ENCODE measurements around the gene FAM186B. TPM values are rescaled to one million over a fixed set of nuclear protein-coding genes. Genes with fewer than 3 reads are reported as not detected.

FAM186B gene
- total RNA-seq, 1 donor from 2014 or later = 1.2 TPM

DNA sequence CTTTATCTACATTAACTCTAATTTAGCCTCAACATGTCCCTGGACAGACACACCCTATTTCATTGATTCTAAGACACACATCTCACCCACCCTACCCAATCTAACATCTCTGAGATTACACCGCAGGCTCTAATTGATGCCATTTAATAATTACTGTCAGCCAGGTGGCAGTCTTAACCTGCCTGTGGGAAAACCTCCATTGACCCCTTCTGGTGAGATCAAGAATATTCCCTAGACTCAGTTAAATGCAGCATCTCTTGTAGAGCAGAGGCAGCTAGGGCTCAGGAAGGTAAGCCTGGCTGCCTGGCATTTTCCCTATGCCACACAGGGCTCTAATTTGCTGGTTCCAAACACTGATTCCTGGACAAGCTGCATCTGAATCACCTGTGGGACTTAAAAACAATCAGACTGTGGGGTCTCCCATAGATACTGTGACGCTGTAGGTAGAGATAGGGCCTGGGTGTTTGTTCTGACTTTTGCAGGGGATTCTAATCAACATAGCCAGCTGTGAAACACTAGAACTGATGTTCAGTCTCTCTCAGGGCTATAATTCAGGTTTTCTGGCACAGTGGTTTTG is 51.8 kb downstream of the FAM186B start:
- DNase-seq (ENCODE audit: low spot score) (no peak), ATAC-seq (peak; percentile 36)

DNA sequence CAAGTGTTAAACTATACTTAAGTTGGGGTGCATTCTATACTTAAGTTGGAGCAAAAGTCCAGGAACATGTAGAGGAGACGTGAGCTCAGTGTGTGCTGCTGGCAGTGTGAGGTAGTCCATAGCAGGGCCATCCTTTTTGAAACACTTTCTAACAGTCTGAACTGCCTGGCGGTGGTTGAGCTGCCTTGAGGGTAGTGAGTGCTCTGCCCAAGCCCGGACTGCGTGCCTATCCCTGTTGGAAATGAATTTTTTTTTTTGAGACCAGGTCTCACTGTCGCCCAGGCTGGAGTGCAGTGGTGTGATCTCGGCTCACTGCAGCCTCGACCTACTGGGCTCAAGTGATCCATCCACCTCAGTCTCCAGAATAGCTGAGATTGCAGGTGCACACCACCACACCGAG is 52.5 kb downstream of the FAM186B start:
- no peak for ATAC-seq
- DNase-seq (ENCODE audit: low spot score) = no peak

DNA sequence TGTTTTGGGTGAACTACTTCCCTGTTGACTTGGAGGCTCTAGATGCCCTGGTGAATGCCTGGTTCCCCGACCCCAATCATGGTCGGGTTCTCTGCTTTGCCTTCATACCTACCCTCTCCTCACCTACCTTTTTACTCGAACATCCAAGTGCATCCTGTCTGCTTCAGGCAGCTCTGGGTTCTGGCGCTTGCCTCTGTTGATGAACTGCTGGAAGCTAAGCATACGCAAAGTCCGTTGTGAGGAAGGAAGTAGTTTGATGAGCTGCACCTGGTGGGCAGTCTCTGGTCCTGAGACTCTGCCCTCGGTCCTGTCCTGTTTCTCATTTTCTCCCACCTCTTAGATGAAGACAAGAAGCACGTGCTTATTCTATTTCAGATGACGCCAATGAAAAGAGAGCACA is 53.0 kb downstream of the FAM186B start:
- no peak for DNase-seq (ENCODE audit: low spot score)
- no peak for ATAC-seq

DNA sequence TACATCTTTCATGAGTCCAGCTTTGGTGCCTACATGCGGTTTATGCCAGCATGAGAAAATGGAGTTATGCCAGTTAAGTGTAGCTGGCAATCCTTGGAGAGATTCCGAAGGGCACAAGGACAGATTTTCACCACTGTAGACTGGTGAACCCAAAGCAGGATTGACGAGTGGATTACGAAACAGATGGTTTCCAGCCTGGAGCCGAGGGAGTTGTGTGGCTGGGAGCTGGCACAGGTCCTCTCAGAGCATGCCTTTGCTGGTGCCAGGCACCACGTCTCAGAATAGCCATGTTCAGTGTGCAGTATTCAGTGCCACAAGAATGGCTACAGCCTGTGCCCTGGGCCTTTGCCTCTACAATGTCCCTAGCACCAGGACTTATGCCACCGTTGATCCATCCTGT is 53.4 kb downstream of the FAM186B start:
- ATAC-seq = peak; percentile 86
- peak; percentile 88 for DNase-seq (ENCODE audit: low spot score)

DNA sequence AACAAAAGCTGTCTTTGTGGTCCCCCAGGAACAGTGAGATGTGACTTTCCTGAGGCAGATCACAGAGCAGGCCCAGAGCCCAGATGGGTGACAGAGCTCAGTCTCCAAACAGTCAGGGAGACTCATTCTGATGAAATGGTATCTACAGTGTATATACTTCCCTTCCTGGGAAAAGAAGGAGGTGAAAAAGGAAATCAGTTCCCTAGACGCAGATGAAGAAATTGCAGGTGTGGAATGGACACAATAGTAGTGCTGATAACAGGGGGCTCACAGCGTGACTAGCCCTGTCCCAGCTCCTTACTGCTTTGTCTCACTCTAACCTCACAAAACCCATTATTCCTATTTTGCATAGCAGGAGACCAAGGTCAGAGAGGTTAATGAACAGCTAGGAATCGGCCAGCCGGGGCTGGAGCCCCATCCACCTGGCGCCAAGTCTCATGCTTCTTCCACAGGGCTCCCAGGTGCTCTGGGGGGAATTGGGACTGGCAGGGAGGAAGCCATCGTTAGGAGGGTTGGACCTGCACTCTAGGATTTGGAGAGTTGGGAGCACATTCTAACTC is 54.7 kb downstream of the FAM186B start:
- no peak for ATAC-seq
- no peak for DNase-seq (ENCODE audit: low spot score)

DNA sequence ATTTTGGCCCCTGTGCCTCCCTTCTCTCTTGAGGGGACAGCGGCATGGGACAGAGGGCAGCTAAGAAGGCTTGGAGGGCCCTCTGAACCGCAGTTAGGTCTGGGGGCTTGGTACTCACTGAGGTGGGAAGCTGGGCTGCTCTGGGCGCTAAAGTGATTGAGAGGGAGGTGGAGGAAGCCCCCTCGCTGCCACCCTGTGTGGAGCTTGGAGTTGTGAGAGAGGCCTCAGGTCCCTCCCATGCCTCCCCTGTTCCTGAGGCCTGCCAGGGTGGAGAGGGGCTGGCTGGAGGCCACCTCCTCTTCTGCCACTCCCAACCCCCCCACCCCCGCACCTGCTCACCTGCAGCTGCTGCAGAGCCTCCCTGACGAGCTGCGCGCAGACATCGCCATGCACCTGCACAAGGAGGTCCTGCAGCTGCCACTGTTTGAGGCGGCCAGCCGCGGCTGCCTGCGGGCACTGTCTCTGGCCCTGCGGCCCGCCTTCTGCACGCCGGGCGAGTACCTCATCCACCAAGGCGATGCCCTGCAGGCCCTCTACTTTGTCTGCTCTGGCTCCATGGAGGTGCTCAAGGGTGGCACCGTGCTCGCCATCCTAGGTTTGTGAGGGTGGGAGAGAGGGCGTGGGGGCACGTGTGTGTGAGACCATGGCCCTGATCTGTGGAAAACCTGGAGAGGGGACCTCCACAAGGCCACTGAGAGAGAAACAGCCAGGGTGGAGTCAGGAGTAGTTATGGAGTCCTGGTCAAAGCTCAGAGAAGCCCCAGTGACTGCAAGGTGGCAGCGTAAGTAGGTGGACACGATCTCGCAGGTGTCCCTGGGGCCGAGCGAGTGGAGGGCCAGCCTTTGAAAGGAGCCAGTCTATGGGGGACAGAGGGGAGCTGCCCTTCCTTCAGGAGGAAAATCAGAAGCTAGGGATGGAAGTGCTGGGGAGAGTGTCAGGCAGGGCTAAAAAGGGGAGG is 55.4 kb downstream of the FAM186B start:
- no peak for DNase-seq (ENCODE audit: low spot score)
- no peak for ATAC-seq

DNA sequence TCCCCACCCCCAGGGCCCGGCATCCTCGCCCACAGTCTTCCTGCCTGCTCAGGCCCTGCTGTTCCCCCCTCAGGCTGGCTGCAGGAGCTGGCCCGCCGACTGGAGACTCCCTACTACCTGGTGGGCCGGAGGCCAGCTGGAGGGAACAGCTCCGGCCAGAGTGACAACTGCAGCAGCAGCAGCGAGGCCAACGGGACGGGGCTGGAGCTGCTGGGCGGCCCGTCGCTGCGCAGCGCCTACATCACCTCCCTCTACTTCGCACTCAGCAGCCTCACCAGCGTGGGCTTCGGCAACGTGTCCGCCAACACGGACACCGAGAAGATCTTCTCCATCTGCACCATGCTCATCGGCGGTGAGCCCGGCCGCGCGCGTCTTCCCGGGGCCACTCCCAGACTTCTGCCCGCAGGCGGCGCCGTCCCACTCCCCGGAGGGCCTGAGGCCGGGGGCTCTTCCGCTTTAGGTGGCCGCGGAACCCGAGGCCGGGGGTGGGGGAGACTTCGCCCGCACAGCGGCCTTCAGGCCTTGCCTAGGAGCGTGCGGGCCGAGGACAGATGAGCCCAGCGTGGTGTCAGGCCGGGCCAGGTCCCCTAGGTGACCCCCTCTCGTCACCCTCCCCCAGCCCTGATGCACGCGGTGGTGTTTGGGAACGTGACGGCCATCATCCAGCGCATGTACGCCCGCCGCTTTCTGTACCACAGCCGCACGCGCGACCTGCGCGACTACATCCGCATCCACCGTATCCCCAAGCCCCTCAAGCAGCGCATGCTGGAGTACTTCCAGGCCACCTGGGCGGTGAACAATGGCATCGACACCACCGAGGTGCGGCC is 56.4 kb downstream of the FAM186B start:
- ATAC-seq (no peak), DNase-seq (ENCODE audit: low spot score) (no peak)

DNA sequence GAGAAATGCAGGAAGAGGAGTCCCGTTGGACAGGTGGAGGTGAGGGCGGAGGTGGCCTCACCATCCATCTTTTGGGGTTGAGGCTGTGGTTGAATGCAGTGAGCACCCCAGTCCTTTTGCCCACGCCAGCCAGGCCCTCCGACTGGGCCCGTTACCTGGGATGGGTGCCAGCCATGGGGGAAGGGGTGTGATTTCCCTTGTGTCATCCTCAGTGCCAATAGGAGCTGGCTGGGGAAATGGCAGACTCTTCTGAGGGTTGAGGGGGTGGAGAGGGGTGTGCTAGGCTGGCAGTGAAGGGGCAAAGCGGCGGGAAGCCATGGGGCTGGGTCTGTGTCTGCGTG is 57.0 kb downstream of the FAM186B start:
- ATAC-seq (no peak), DNase-seq (ENCODE audit: low spot score) (no peak)

DNA sequence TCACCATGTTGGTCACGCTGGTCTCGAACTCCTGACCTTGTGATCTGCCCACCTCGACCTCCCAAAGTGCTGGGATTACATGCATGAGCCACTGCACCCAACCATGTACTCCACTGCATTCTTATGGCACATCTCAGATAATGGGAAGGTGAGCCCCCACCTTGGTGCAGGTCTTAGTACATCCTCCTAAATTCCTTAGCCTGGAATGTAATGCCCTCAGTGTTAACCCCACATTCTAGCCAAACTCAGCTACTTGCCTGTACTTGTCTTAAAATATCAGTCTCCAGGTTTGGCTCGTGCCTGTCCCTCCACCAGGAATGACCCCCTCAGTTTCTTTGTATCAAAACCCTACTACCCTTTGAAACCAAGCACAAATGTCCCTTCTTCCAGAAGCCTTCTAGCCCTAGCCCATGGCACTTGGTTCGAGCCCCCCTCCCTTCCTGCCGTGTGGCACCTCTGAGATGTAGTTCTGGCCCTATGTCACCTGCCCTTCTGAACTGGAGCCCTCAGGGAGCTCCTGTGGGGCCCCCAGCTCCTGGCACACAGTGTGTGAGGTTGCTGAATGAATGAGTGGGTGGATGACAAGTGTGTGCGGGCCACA is 58.2 kb downstream of the FAM186B start:
- no peak for ATAC-seq
- no peak for DNase-seq (ENCODE audit: low spot score)

DNA sequence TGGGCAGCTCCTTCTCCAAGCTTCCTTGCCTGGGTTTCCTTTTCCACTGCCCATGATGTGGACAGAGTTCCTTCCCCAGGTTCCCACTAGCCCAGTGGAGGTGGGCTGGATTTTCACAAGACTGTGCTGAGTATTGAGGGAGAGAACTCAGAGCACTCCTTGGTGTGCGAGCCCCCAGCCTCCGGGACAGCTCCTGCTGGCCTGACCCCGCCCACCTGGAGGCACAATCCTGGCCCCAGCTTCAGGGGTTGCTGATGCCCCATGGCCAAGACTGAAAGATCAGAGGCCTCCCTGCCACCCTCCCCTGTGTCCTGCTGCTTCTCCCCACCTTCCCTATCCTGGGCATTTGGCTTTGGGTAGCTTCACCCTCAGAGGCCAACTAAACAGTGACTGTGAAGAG is 59.0 kb downstream of the FAM186B start:
- no peak for DNase-seq (ENCODE audit: low spot score)
- no peak for ATAC-seq

DNA sequence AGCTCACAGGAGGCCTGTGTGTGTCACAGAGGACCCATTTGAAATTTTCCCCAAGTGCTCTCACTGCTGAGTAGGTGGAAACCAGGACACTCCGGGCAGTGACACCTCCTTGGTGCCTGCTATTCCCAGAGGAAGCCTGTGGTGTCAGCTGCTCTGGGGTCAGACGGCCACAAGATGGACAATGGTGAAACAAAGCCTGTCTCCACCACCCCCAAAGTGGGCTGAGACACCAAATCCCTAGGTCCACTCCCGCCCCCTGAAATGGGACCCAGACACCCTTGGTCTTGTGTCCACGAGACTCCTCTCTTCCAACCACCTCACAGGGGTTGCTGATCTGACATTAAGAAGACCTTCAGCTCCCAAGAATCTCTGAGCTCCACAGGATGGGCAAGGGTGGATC is 59.6 kb downstream of the FAM186B start:
- no peak for ATAC-seq
- DNase-seq (ENCODE audit: low spot score) = no peak

DNA sequence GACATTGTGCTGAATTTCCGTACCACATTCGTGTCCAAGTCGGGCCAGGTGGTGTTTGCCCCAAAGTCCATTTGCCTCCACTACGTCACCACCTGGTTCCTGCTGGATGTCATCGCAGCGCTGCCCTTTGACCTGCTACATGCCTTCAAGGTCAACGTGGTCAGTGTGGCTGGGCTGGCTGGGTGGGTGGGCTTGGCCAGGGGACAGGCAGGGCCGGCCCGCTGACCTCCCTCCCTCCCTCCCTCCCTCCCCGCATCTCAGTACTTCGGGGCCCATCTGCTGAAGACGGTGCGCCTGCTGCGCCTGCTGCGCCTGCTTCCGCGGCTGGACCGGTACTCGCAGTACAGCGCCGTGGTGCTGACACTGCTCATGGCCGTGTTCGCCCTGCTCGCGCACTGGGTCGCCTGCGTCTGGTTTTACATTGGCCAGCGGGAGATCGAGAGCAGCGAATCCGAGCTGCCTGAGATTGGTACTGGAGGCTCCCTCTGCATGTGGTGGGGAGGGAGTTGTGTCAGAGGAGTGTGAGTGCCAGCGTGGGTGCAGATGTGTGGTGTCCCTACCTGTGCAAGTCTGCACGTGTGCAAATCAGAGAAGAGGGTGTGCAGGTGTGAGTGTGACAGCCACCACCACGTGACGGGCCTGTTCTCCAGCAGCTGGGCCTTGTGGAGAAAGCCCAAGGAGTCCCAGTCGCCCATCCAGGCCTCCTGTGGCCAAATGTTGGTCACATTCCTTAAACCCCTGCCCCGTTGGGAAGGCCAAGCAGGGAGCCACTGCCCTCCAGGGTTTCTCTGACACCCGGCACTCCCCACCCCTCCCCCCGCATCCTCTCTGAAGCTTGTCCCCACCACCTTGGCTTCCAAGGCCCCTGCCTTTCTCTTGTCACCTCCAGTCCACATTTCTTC is 61.3 kb downstream of the FAM186B start:
- DNase-seq (ENCODE audit: low spot score) = no peak
- ATAC-seq = no peak

DNA sequence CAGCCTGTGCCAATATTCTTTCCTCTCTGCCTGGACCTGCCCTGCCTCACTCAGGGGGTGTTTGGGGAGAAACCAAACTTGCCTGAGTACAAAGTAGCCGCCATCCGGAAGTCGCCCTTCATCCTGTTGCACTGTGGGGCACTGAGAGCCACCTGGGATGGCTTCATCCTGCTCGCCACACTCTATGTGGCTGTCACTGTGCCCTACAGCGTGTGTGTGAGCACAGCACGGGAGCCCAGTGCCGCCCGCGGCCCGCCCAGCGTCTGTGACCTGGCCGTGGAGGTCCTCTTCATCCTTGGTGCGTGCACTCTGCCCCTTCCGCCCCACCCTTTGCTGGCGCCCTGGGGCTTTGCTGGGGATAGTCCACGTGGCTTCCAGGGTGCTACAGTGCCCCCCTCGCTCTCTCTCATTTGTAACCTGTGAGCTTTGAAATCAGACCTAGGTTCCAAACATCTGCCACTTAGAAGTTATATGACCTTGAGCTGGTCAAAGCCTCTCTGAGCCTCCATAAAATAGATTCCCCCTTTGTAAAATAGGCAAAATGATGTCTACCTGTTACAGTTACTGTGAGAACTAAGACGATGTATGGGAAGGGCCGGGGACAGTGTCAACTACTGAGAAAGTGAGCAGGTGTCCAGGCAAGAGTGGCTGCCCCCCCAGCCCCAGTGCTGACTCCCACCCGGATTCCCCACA is 62.1 kb downstream of the FAM186B start:
- no peak for ATAC-seq
- no peak for DNase-seq (ENCODE audit: low spot score)

DNA sequence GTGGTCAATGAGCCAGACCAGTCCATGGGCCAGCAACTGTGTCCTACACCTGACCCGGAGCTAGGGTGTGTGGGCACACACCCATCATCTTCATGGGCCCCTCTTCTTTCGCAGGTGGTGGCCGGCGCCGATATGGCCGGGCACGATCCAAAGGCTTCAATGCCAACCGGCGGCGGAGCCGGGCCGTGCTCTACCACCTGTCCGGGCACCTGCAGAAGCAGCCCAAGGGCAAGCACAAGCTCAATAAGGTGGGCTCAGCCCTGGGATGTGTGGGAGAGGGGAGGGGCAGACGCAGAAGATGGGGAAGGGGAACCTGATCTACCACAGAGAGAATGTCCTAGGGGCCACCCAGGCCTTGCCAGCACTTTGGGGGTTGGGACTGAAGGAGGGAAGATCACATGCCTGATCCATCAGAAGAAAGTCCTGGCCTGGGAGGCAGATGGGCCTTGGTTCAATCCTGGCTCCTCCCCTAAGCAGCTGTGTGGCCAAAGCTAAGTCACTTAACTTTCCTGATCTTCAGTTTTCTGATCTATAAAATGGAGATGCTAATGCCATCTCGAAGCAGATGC is 62.8 kb downstream of the FAM186B start:
- ATAC-seq = no peak
- DNase-seq (ENCODE audit: low spot score) = no peak

DNA sequence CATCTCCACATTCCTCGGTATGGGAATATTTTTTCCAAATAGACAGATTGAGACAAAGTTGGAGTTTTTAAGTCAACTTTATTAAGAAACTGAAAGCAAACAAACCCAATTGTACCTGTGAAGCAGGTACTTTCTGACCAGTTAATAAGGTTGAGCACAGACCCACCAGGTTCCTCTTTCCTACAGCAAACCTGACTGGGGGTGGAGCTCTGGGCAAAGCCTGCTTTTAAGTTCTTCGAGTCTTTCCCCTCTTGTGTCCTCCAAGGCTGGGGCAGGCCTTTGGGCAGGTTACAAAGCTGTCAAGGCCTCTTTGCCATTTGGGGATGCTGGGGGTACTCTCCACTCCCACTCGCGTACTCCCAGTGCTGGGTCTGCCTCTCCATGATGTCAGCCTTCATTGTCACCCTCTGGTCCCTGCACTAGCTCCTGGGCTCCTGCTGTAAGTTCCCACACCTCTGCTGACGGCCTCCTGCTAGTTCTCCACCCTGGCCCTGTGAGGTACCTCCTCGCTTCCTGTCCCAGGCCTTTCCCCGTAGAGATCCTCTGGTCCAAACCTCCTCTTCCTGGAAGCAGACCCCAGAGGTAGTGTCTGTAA is 63.4 kb downstream of the FAM186B start:
- ATAC-seq = no peak

DNA sequence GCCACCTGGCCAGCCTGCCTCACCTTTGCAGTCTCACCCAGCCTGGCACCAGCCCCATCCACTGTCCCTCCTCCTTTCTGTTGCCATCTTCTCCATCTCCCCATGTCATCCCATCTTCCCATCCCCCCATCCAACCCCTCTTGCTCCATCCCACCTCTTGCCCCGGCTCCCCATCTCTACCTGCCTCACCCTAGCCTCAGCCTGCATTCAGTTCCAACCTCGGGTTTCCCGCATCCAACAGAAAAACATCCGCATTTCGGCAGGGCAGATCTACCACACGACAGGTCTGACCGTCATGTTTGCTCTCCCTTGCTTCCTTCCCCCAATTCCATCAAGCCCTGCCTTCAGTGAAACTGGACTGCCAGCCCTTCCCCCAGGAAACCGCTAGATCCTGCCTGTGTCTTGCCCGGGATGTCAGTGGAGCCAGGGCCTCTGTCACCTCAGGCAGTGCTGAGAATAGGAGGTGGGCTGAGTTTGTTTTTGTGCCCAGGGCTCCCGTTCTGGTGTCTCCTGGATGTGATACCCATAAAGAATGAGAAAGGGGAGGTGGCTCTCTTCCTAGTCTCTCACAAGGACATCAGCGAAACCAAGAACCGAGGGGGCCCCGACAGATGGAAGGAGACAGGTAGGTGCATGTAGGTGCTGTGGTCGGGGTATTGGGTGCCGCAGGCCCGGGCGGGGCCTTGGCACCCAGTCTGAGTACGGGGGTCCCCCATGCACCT is 64.1 kb downstream of the FAM186B start:
- DNase-seq (ENCODE audit: low spot score) = no peak
- ATAC-seq = no peak

More for the DNA sequence above, 63.4 kb downstream of the FAM186B start:
- DNase-seq (ENCODE audit: low spot score) = no peak

DNA sequence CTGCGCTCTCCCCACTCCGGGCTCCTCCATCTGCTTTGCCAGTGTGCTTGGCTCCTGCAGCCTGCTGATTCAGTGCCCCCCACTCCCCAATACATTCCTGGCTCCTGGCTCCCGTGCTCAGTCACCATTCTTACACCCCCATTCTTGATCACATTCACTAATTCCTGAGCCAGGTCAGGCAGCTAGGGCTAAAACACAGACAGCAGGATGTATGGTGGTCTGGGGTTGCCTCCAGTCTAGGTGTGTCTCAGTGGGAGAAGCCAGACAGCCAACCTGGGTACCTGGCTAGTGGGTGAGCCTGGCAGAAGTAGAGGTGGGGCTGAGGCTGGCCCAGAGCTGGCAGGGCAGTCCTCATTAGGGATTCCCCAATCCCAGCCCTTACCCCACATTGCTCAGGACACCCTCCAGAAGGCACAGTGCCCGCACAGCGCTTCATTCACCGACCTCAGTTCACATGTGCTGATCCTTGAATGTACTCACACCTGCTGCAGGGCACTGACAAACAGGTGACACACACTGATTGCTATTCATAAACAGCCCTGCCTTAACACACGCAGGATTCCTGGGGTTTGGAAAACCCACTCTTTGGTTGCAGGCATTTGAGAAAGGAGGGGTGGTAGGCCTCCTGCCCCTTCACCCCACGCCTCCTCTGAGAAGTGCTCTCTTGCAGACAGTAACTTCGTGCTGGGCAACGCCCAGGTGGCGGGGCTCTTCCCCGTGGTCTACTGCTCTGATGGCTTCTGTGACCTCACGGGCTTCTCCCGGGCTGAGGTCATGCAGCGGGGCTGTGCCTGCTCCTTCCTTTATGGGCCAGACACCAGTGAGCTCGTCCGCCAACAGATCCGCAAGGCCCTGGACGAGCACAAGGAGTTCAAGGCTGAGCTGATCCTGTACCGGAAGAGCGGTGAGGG is 65.0 kb downstream of the FAM186B start:
- no peak for ATAC-seq

More for the DNA sequence above, 65.0 kb downstream of the FAM186B start:
- no peak for DNase-seq (ENCODE audit: low spot score)

Measured in left lobe of liver (tissue), 2 donors.